Esophagus (tissue), 2 donors: ENCODE results near the gene TMEM44. TPM values are rescaled to one million over a fixed set of nuclear protein-coding genes. Genes with fewer than 3 reads are reported as not detected.

Experiments used
- H3K27ac ChIP-seq, 2 donors: one replicate each; pipeline ENCODE4 v1.5.1; 2013; ENCODE audit warnings: low read depth in 2 of 2, mild to moderate bottlenecking in 2 of 2, inconsistent platforms in 1 of 2, low read length in 1 of 2, moderate library complexity in 1 of 2
- H3K27me3 ChIP-seq, 2 donors: one replicate each; pipeline ENCODE4 v1.6.1; 2013; ENCODE audit warnings: low read length in 2 of 2, control low read depth in 1 of 2, mild to moderate bottlenecking in 1 of 2; ENCODE audit not compliant: insufficient read depth in 2 of 2, control insufficient read depth in 1 of 2
- H3K36me3 ChIP-seq, 2 donors: one replicate each; pipeline ENCODE4 v1.6.1; 2013; ENCODE audit warnings: low read length in 1 of 2; ENCODE audit not compliant: control insufficient read depth in 2 of 2, insufficient read depth in 2 of 2
- H3K4me1 ChIP-seq, 2 donors: one replicate each; pipeline ENCODE4 v1.6.1; 2013; ENCODE audit warnings: low read length in 1 of 2; ENCODE audit not compliant: control insufficient read depth in 2 of 2, insufficient read depth in 2 of 2
- H3K4me3 ChIP-seq, 2 donors: one replicate each; pipeline ENCODE4 v1.5.1; 2013; ENCODE audit warnings: low read length in 2 of 2, mild to moderate bottlenecking in 2 of 2, low read depth in 1 of 2, moderate library complexity in 1 of 2
- H3K9me3 ChIP-seq, 2 donors: one replicate each; pipeline ENCODE4 v1.6.1; 2013; ENCODE audit warnings: mild to moderate bottlenecking in 2 of 2, low read depth in 1 of 2, low read length in 1 of 2, moderate library complexity in 1 of 2; ENCODE audit not compliant: control insufficient read depth in 2 of 2, insufficient read depth in 1 of 2
- WGBS, 2 donors: extraction: QIAGEN DNeasy Blood & Tissue Kit; methylation state at CpG; one replicate each; pipeline ENCODE4 v1.1.7; 2013; 5-methylcytosine and 5-hydroxymethylcytosine counted together
- polyA plus RNA-seq, 2 donors: library from polyadenylated mRNA; stranded (reverse); fragments of 200-250 nt; gene quantifications; one replicate each; pipeline ENCODE4 v1.2.3, GENCODE V29; 2013
- donor health status: healthy with polysubstance abuse.
- donor health status: Bipolar disorder and iron deficiency.

TMEM44 gene
- polyA plus RNA-seq, 2 donors: 7.3 TPM

GRCh38 chr3:194671900-194672808, 38.9 kb upstream of the TMEM44 start, which contains the start of gene LSG1:
LSG1 (minus strand) TSS chr3:194672191; CDS start chr3:194672162, 29 bp downstream.
- Histone ChIP-seq H3K9me3 (no peaks in the 10 kb centered on the region), H3K4me3 (peak within 1 kb of the TSS; percentile 84), H3K4me1 (no peaks in the 10 kb centered on the region), H3K27ac (peak within 1 kb of the TSS; percentile 85 to 94), H3K36me3 (peaks cover 0 to 6% of the 10 kb centered on the region in 2 donors), H3K27me3 (no peaks in the 10 kb centered on the region)
- WGBS, 2 donors: 0% methylated on average over 57 of the region's 57 CpGs

GRCh38 chr3:194671511-194671899, 38.3 kb upstream of the TMEM44 start:
- no peaks in the 10 kb centered on the region for H3K27me3 ChIP-seq
- no peaks in the 10 kb centered on the region for H3K9me3 ChIP-seq
- H3K4me1 ChIP-seq: no peaks in the 10 kb centered on the region
- H3K27ac ChIP-seq: peak overlapping the region; percentile 85 to 87
- peak overlapping the region; percentile 84 for H3K4me3 ChIP-seq
- 0 to 1% methylated on average over 5 of the region's 5 CpGs for WGBS, 2 donors
- peaks cover 0 to 6% of the 10 kb centered on the region in 2 donors for H3K36me3 ChIP-seq

GRCh38 chr3:194667363-194667762, 34.1 kb upstream of the TMEM44 start:
- Histone ChIP-seq H3K27me3 (no peaks in the 10 kb centered on the region), H3K9me3 (no peaks in the 10 kb centered on the region), H3K4me3 (no peak overlapping the region), H3K4me1 (no peaks in the 10 kb centered on the region), H3K27ac (no peak overlapping the region), H3K36me3 (peaks cover 0 to 12% of the 10 kb centered on the region in 2 donors)
- 77 to 82% methylated on average over 7 of the region's 7 CpGs for WGBS, 2 donors

- H3K27ac ChIP-seq: no peak overlapping the region
- no peak overlapping the region for H3K4me3 ChIP-seq
- H3K4me1 ChIP-seq: no peaks in the 10 kb centered on the region
- 91 to 94% methylated on average over 7 of the region's 7 CpGs for WGBS, 2 donors
- H3K9me3 ChIP-seq: no peaks in the 10 kb centered on the region
- no peaks in the 10 kb centered on the region for H3K27me3 ChIP-seq
- peaks cover 6 to 13% of the 10 kb centered on the region in 2 donors for H3K36me3 ChIP-seq
Observed at GRCh38 chr3:194664857-194665256, 31.6 kb upstream of the TMEM44 start.

- peaks cover 6 to 16% of the 10 kb centered on the region in 2 donors for H3K36me3 ChIP-seq
- WGBS, 2 donors: 73 to 78% methylated on average over 6 of the region's 6 CpGs
- H3K4me1 ChIP-seq: no peaks in the 10 kb centered on the region
- H3K9me3 ChIP-seq: no peaks in the 10 kb centered on the region
- H3K4me3 ChIP-seq: no peak overlapping the region
- H3K27me3 ChIP-seq: no peaks in the 10 kb centered on the region
- no peak overlapping the region for H3K27ac ChIP-seq
Observed at GRCh38 chr3:194661946-194662345, 28.7 kb upstream of the TMEM44 start.

- no peak overlapping the region for H3K27ac ChIP-seq
- no peak overlapping the region for H3K4me3 ChIP-seq
- 49 to 75% methylated on average over 3 of the region's 3 CpGs for WGBS, 2 donors
- no peaks in the 10 kb centered on the region for H3K4me1 ChIP-seq
- no peaks in the 10 kb centered on the region for H3K9me3 ChIP-seq
- H3K27me3 ChIP-seq: no peaks in the 10 kb centered on the region
- peaks cover 6 to 16% of the 10 kb centered on the region in 2 donors for H3K36me3 ChIP-seq
Observed at GRCh38 chr3:194661374-194661773, 28.2 kb upstream of the TMEM44 start.

GRCh38 chr3:194659778-194660177, 26.6 kb upstream of the TMEM44 start:
- Histone ChIP-seq H3K36me3 (peaks cover 6 to 11% of the 10 kb centered on the region in 2 donors), H3K4me1 (no peaks in the 10 kb centered on the region), H3K27me3 (no peaks in the 10 kb centered on the region), H3K27ac (no peak overlapping the region), H3K4me3 (no peak overlapping the region), H3K9me3 (no peaks in the 10 kb centered on the region)
- WGBS, 2 donors: 80 to 82% methylated on average over 7 of the region's 7 CpGs

- Histone ChIP-seq H3K27ac (peak overlapping the region in 1 of 2 donors; percentile 28), H3K36me3 (peaks cover 6 to 11% of the 10 kb centered on the region in 2 donors), H3K4me3 (no peak overlapping the region), H3K4me1 (no peaks in the 10 kb centered on the region), H3K9me3 (no peaks in the 10 kb centered on the region), H3K27me3 (no peaks in the 10 kb centered on the region)
- 76 to 79% methylated on average over 5 of the region's 5 CpGs for WGBS, 2 donors
Observed at GRCh38 chr3:194658477-194659242, 25.4 kb upstream of the TMEM44 start.

GRCh38 chr3:194657439-194657838, 24.2 kb upstream of the TMEM44 start:
- H3K4me1 ChIP-seq: no peaks in the 10 kb centered on the region
- no peak overlapping the region for H3K27ac ChIP-seq
- H3K9me3 ChIP-seq: no peaks in the 10 kb centered on the region
- 59 to 60% methylated on average over 7 of the region's 7 CpGs for WGBS, 2 donors
- peaks cover 6 to 16% of the 10 kb centered on the region in 2 donors for H3K36me3 ChIP-seq
- H3K27me3 ChIP-seq: no peaks in the 10 kb centered on the region
- no peak overlapping the region for H3K4me3 ChIP-seq
